RWPE2 (cell line): ENCODE data around the gene CHMP3.

Experiments used
- ATAC-seq: fragments of 200-7000 bp; cut with Tn5 transposase; 3 replicates; pipeline ENCODE4 v1.9.1; 2021; ENCODE audit warnings: low read depth
- DNase-seq: peaks from one replicate; pipeline ENCODE4 v3.0.0-alpha.2; 2020; ENCODE audit warnings: low spot score
- H3K27ac ChIP-seq: fragments of 450-650 bp; 2 replicates; pipeline ENCODE4 v1.5.1; 2017; ENCODE audit warnings: mild to moderate bottlenecking; ENCODE audit not compliant: poor library complexity, severe bottlenecking
- H3K27me3 ChIP-seq: fragments of 250-450 bp; sonication (Bioruptor Pico); 2 replicates; pipeline ENCODE4 v1.5.1; 2021; ENCODE audit warnings: mild to moderate bottlenecking, moderate library complexity; ENCODE audit not compliant: insufficient read depth, poor library complexity, severe bottlenecking
- H3K36me3 ChIP-seq: fragments of 250-450 bp; sonication (Bioruptor Pico); 2 replicates; pipeline ENCODE4 v1.5.1; 2020; ENCODE audit warnings: low read depth, mild to moderate bottlenecking, moderate library complexity
- H3K4me1 ChIP-seq: fragments of 250-450 bp; sonication (Bioruptor Pico); 2 replicates; pipeline ENCODE4 v1.5.1; 2021; ENCODE audit warnings: mild to moderate bottlenecking, moderate library complexity; ENCODE audit not compliant: insufficient read depth, poor library complexity, severe bottlenecking
- H3K4me3 ChIP-seq: fragments of 250-450 bp; sonication (Bioruptor Pico); 2 replicates; pipeline ENCODE4 v1.5.1; 2021; ENCODE audit warnings: mild to moderate bottlenecking, moderate library complexity; ENCODE audit not compliant: severe bottlenecking
- H3K9me3 ChIP-seq: fragments of 250-450 bp; sonication (Bioruptor Pico); 2 replicates; pipeline ENCODE4 v1.5.1; 2021; ENCODE audit warnings: mild to moderate bottlenecking, moderate library complexity; ENCODE audit not compliant: severe bottlenecking
- CTCF ChIP-seq: fragments of 450-650 bp; IDR thresholded peaks from one replicate; pipeline ENCODE4 v1.5.1; 2017; ENCODE audit warnings: mild to moderate bottlenecking, moderate library complexity; ENCODE audit not compliant: poor library complexity, severe bottlenecking

Gene CHMP3

GRCh38 chr2:86562922-86563649, at the start of gene CHMP3:
Gene CHMP3, minus strand, starts transcription at chr2:86563443. Its CDS starts 95 bp downstream, at chr2:86563348.
- Histone ChIP-seq H3K27ac (peak within 1 kb of the TSS; percentile 81), H3K9me3 (no peaks in the 10 kb centered on the region), H3K4me1 (peaks cover 14% of the 10 kb centered on the region), H3K27me3 (no peaks in the 10 kb centered on the region), H3K36me3 (peaks cover 5% of the 10 kb centered on the region), H3K4me3 (peak within 1 kb of the TSS; percentile 72)
- DNase-seq (peak; percentile 94), ATAC-seq (peak; percentile 88)
- TF ChIP-seq CTCF: no peak

GRCh38 chr2:86610871-86611270, 47.6 kb upstream of the CHMP3 start:
- no peak for DNase-seq
- Histone ChIP-seq H3K27ac (no peak overlapping the region), H3K9me3 (no peaks in the 10 kb centered on the region), H3K36me3 (peaks cover 41% of the 10 kb centered on the region), H3K27me3 (no peaks in the 10 kb centered on the region), H3K4me1 (no peaks in the 10 kb centered on the region), H3K4me3 (no peak overlapping the region)
- ATAC-seq: no peak
- no peak for TF ChIP-seq CTCF

DNA sequence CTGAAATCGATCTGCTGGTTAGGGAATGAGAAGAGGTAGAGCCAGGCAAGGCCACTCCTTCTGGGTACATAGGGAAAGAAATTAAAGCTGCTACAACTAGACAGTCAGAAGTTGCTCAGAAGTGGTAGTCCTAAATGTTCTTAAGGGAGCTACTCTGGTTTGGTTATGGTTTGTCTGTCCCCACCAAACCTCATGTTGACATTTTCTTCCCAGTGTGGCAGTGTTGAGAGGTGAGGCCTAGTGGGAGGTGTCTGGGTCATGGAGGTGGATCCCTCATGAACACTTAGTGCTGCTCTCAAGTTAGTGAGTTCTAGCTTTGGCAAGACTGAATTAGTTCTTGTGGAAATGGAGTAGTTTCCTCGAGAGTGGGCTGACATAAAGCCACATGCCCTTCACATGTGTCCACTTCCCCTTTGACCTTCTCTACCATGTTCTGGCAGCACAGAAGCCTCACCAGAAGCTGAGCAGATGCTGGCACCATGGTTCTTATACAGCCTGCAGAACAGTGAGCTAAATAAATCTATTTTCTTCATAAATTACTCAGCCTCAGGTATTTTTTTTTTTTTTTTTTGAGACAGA, 45.7 kb upstream of the CHMP3 start:
- TF ChIP-seq CTCF: no peak
- H3K4me3 ChIP-seq: no peak overlapping the region
- H3K9me3 ChIP-seq: no peaks in the 10 kb centered on the region
- H3K27me3 ChIP-seq: no peaks in the 10 kb centered on the region
- H3K27ac ChIP-seq: no peak overlapping the region
- peaks cover 39% of the 10 kb centered on the region for H3K36me3 ChIP-seq
- DNase-seq (no peak), ATAC-seq (no peak)
- no peaks in the 10 kb centered on the region for H3K4me1 ChIP-seq

- Histone ChIP-seq H3K9me3 (no peaks in the 10 kb centered on the region), H3K27ac (no peak overlapping the region), H3K4me1 (no peaks in the 10 kb centered on the region), H3K36me3 (peaks cover 12% of the 10 kb centered on the region; the same call in 1 of the 2 replicates), H3K4me3 (no peak overlapping the region), H3K27me3 (no peaks in the 10 kb centered on the region)
- DNase-seq: no peak
- no peak for ATAC-seq
- no peak for TF ChIP-seq CTCF
These were observed 40.7 kb upstream of the CHMP3 start for GRCh38 chr2:86603905-86604304.

GRCh38 chr2:86598966-86599365, 35.7 kb upstream of the CHMP3 start:
- no peak for DNase-seq
- Histone ChIP-seq H3K27ac (no peak overlapping the region), H3K36me3 (no peaks in the 10 kb centered on the region), H3K4me3 (no peak overlapping the region), H3K9me3 (no peaks in the 10 kb centered on the region), H3K27me3 (no peaks in the 10 kb centered on the region), H3K4me1 (no peaks in the 10 kb centered on the region)
- no peak for TF ChIP-seq CTCF
- ATAC-seq: no peak
